Esophagus muscularis mucosa (tissue), 3 donors: Measurements from ENCODE around the gene OR1L6.

ENCODE experiments used
- POLR2A ChIP-seq: fragments of 450-650 bp; IDR thresholded peaks from one replicate; pipeline ENCODE4 v1.6.1; 2017; ENCODE audit warnings: antibody characterized with exemption, moderate library complexity, mild to moderate bottlenecking, low read depth
- TF ChIP-seq, protein P1 (sequence below), 3 experiments: fragments of 200-600 bp in 2 of 3; fragments of 450-650 bp in 1 of 3; sonication (generic) in 2 of 3; IDR thresholded peaks; one replicate each; pipeline ENCODE4 v1.5.1; 2017 to 2019; ENCODE audit warnings: antibody characterized with exemption in 3 of 3, mild to moderate bottlenecking in 2 of 3, moderate library complexity in 1 of 3

DNA sequence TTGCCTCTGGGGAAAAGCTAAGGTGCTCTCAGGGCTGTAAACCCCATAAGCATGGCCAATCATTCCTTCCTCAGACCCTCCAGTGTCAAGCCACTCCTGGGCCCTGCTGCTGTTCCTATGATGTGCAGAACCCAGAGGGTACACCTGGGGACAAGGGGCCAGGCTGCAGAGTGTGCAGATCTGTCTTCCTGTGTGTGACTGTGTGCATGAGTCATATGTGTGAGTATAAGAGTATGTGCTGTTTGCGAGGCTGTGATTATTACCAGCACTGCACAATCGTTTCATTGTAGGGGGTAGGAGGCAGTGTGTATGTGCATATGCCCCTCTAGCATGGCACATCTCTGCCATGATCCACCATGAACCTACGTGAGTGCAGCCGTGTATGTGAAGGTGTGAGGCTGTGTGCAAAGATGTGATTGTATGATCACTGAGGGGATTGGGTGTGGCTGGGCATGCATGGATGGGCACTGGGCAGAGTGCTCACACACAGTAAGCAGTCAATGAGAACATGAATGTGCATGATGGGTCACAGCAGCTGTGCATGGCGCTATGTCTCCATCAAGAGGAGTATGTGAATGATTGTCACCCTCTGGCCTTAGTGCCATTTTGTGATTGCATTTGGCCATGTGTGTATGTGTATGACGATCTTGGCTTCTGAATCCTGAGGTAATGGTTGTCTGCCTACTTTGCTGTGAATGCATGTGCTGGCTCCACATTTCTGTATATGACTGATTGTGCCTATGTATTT is 55.4 kb downstream of the OR1L6 start:
- TF ChIP-seq, protein P1, sequence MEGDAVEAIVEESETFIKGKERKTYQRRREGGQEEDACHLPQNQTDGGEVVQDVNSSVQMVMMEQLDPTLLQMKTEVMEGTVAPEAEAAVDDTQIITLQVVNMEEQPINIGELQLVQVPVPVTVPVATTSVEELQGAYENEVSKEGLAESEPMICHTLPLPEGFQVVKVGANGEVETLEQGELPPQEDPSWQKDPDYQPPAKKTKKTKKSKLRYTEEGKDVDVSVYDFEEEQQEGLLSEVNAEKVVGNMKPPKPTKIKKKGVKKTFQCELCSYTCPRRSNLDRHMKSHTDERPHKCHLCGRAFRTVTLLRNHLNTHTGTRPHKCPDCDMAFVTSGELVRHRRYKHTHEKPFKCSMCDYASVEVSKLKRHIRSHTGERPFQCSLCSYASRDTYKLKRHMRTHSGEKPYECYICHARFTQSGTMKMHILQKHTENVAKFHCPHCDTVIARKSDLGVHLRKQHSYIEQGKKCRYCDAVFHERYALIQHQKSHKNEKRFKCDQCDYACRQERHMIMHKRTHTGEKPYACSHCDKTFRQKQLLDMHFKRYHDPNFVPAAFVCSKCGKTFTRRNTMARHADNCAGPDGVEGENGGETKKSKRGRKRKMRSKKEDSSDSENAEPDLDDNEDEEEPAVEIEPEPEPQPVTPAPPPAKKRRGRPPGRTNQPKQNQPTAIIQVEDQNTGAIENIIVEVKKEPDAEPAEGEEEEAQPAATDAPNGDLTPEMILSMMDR (IDR thresholded peaks at IDR 0.05), result no peak
- no peak for TF ChIP-seq POLR2A
